Upper lobe of left lung (tissue), 6 donors: ENCODE measurements around the gene DPF3. TPM values are rescaled to one million over a fixed set of nuclear protein-coding genes. Genes with fewer than 3 reads are reported as not detected.

Source experiments
- ATAC-seq, 2 donors: fragments of 200-7000 bp; cut with Tn5 transposase; one replicate each; pipeline ENCODE4 v1.9.1; 2022; ENCODE audit warnings: mild to moderate bottlenecking in 2 of 2, moderate library complexity in 2 of 2; ENCODE audit not compliant: low FRiP score in 2 of 2
- DNase-seq, 2 donors: peaks; one replicate each; pipeline ENCODE4 v3.0.0-alpha.2; 2019 to 2020
- H3K27ac ChIP-seq, 4 donors: fragments of 200-600 bp; sonication (generic); one replicate each; pipeline ENCODE4 v1.5.1; 2016 to 2019
- H3K27me3 ChIP-seq, 4 donors: fragments of 200-600 bp; sonication (generic); one replicate each; pipeline ENCODE4 v1.5.1; 2017 to 2019
- H3K36me3 ChIP-seq, 4 donors: fragments of 200-600 bp; sonication (generic); one replicate each; pipeline ENCODE4 v1.5.1; 2016 to 2019
- H3K4me1 ChIP-seq, 4 donors: fragments of 200-600 bp; sonication (generic); one replicate each; pipeline ENCODE4 v1.5.1; 2018 to 2019
- H3K4me3 ChIP-seq, 4 donors: fragments of 200-600 bp; sonication (generic); one replicate each; pipeline ENCODE4 v1.5.1; 2017 to 2019; ENCODE audit warnings: mild to moderate bottlenecking in 2 of 4, moderate library complexity in 1 of 4
- H3K9me3 ChIP-seq, 4 donors: fragments of 200-600 bp; sonication (generic); one replicate each; pipeline ENCODE4 v1.5.1; 2018 to 2019
- CTCF ChIP-seq, 6 experiments: fragments of 450-650 bp in 4 of 6; fragments of 200-600 bp in 2 of 6; sonication (generic) in 2 of 6; IDR thresholded peaks; one replicate each; pipeline ENCODE4 v1.5.1; 2016 to 2019; ENCODE audit warnings: antibody characterized with exemption in 6 of 6
- EP300 ChIP-seq, 4 donors: sonication (generic); formaldehyde crosslinking; IDR thresholded peaks; one replicate each; pipeline ENCODE4 v1.5.1; 2017; ENCODE audit warnings: antibody characterized with exemption in 4 of 4, control low read depth in 2 of 4
- POLR2A ChIP-seq, 4 donors: fragments of 450-650 bp; IDR thresholded peaks; one replicate each; pipeline ENCODE4 v1.5.1; 2016 to 2017; ENCODE audit warnings: antibody characterized with exemption in 4 of 4, mild to moderate bottlenecking in 2 of 4
- POLR2AphosphoS5 ChIP-seq, 2 donors: sonication (generic); formaldehyde crosslinking; IDR thresholded peaks; one replicate each; pipeline ENCODE4 v1.5.1; 2017; ENCODE audit warnings: antibody characterized with exemption in 2 of 2
- WGBS, 2 donors: methylation state at CpG; one replicate each; pipeline ENCODE4 v1.1.5; 2017 to 2018; 5-methylcytosine and 5-hydroxymethylcytosine counted together
- total RNA-seq, 6 donors: library from RNA; depleted of rRNA in 4 of 6; stranded (reverse); fragments of >200 nt in 4 of 6; gene quantifications; one replicate each; pipeline versions ENCODE4 v1.1.0 to v1.2.1, GENCODE V29; 2016 to 2021
- donor health status: DM: no; HTN: no; CAD: no; lungs with moderate emphysema.
- donor health status: DM: no; HTN: yes; CAD: no; lungs with severe emphysema.

Gene DPF3
- total RNA-seq, 6 donors from 2014 or later: 0.30 to 1.3 (median 1.0) TPM

GRCh38 chr14:72739446-72740405 is 154.2 kb downstream of the DPF3 start:
- Histone ChIP-seq H3K36me3 (no peaks in the 10 kb centered on the region), H3K4me3 (no peak overlapping the region), H3K27me3 (no peaks in the 10 kb centered on the region), H3K27ac (no peak overlapping the region), H3K4me1 (no peaks in the 10 kb centered on the region), H3K9me3 (no peaks in the 10 kb centered on the region)
- 87 to 92% methylated on average over 14 of the region's 14 CpGs for WGBS, 2 donors
- ATAC-seq (no peak), DNase-seq (no peak)
- TF ChIP-seq POLR2AphosphoS5 (IDR thresholded peaks at IDR 0.05) (no peak), CTCF (IDR thresholded peaks at IDR 0.05) (no peak), POLR2A (IDR thresholded peaks at IDR 0.05) (no peak), EP300 (IDR thresholded peaks at IDR 0.05) (no peak)

- Histone ChIP-seq H3K9me3 (no peaks in the 10 kb centered on the region), H3K36me3 (no peaks in the 10 kb centered on the region), H3K27me3 (no peaks in the 10 kb centered on the region), H3K4me1 (no peaks in the 10 kb centered on the region), H3K27ac (no peak overlapping the region), H3K4me3 (no peak overlapping the region)
- DNase-seq: no peak
- 92 to 94% methylated on average over 5 to 6 of the region's 6 CpGs for WGBS, 2 donors
- no peak for ATAC-seq
- no peak for TF ChIP-seq EP300 (IDR thresholded peaks at IDR 0.05)
- no peak for TF ChIP-seq CTCF (IDR thresholded peaks at IDR 0.05)
- no peak for TF ChIP-seq POLR2A (IDR thresholded peaks at IDR 0.05)
- TF ChIP-seq POLR2AphosphoS5 (IDR thresholded peaks at IDR 0.05): no peak
These were observed 155.7 kb downstream of the DPF3 start for GRCh38 chr14:72738161-72738611.

GRCh38 chr14:72737560-72737943 is 156.3 kb downstream of the DPF3 start:
- 69 to 76% methylated on average over 6 of the region's 6 CpGs for WGBS, 2 donors
- no peak for ATAC-seq
- Histone ChIP-seq H3K27me3 (no peaks in the 10 kb centered on the region), H3K27ac (no peak overlapping the region), H3K9me3 (no peaks in the 10 kb centered on the region), H3K36me3 (no peaks in the 10 kb centered on the region), H3K4me1 (no peaks in the 10 kb centered on the region), H3K4me3 (no peak overlapping the region)
- no peak for DNase-seq
- TF ChIP-seq CTCF (IDR thresholded peaks at IDR 0.05) (no peak), POLR2AphosphoS5 (IDR thresholded peaks at IDR 0.05) (no peak), EP300 (IDR thresholded peaks at IDR 0.05) (no peak), POLR2A (IDR thresholded peaks at IDR 0.05) (no peak)

- 74 to 80% methylated on average over 14 of the region's 14 CpGs for WGBS, 2 donors
- Histone ChIP-seq H3K36me3 (no peaks in the 10 kb centered on the region), H3K4me1 (no peaks in the 10 kb centered on the region), H3K27me3 (no peaks in the 10 kb centered on the region), H3K4me3 (no peak overlapping the region), H3K27ac (no peak overlapping the region), H3K9me3 (no peaks in the 10 kb centered on the region)
- TF ChIP-seq EP300 (IDR thresholded peaks at IDR 0.05) (no peak), POLR2AphosphoS5 (IDR thresholded peaks at IDR 0.05) (no peak), CTCF (IDR thresholded peaks at IDR 0.05) (no peak), POLR2A (IDR thresholded peaks at IDR 0.05) (no peak)
- DNase-seq (no peak), ATAC-seq (no peak)
These were observed 156.9 kb downstream of the DPF3 start for GRCh38 chr14:72736786-72737559.
